ENCODE data around the gene SLC7A1.

GRCh38 chr13:29508876-29509252 is 86.6 kb downstream of the SLC7A1 start:
- TF ChIP-seq GATA2 (IDR thresholded peaks at IDR 0.05; ENCODE audit: low read depth, low read length): no peak
- no peak for TF ChIP-seq GATA3 (IDR thresholded peaks at IDR 0.05; ENCODE audit: low read depth, low read length)

Data from SH-SY5Y (cell line).